ENCODE data around the gene OGFOD3. TPM values are rescaled to one million over a fixed set of nuclear protein-coding genes. Genes with fewer than 3 reads are reported as not detected.

OGFOD3 gene
- total and polyA plus RNA-seq, 2 donors from 2014 or later: 27.8 to 36.1 TPM

GRCh38 chr17:82411396-82412053 lies 6.9 kb downstream of the OGFOD3 start:
- no peak for TF ChIP-seq CTCF (IDR thresholded peaks at IDR 0.05; ENCODE audit: borderline replicate concordance, extremely low read depth, insufficient read depth)
- FAIRE-seq: no peak

GRCh38 chr17:82410014-82410716 lies 8.2 kb downstream of the OGFOD3 start:
- H3K9ac ChIP-seq (ENCODE audit: low read length in 3 of 3): no peak overlapping the region
- no peak overlapping the region for H3K27ac ChIP-seq (ENCODE audit: low read depth in 2 of 2, low read length in 2 of 2)
- TF ChIP-seq CTCF (IDR thresholded peaks at IDR 0.05; ENCODE audit: borderline replicate concordance, extremely low read depth, insufficient read depth): no peak
- FAIRE-seq (no peak), DNase-seq (peak in 1 of 5 donors; percentile 49)
- no peaks in the 10 kb centered on the region for H3K4me1 ChIP-seq (ENCODE audit: control insufficient read depth in 2 of 3, insufficient read depth in 2 of 3, low read depth in 1 of 3, low read length in 3 of 3)
- intact Hi-C loops (cut with DNase I): no loop called here
- no peaks in the 10 kb centered on the region for H3K27me3 ChIP-seq (ENCODE audit: control insufficient read depth, insufficient read depth, low read length)
- peaks cover 0 to 4% (median 3%) of the 10 kb centered on the region in 3 donors for H3K36me3 ChIP-seq (ENCODE audit: control insufficient read depth in 2 of 3, insufficient read depth in 3 of 3, low read length in 3 of 3)
- no peaks in the 10 kb centered on the region for H3K9me3 ChIP-seq (ENCODE audit: control insufficient read depth in 2 of 3, insufficient read depth in 1 of 3, low read length in 3 of 3)
- no peak overlapping the region for H3K4me3 ChIP-seq (ENCODE audit: low read length in 3 of 3)

More at GRCh38 chr17:82411396-82412053, 6.9 kb downstream of the OGFOD3 start:
- DNase-seq: peak in 1 of 5 donors; percentile 63
- H3K4me1 ChIP-seq (ENCODE audit: control insufficient read depth in 2 of 3, insufficient read depth in 2 of 3, low read depth in 1 of 3, low read length in 3 of 3): no peaks in the 10 kb centered on the region
- no peaks in the 10 kb centered on the region for H3K9me3 ChIP-seq (ENCODE audit: control insufficient read depth in 2 of 3, insufficient read depth in 1 of 3, low read length in 3 of 3)
- intact Hi-C loops (cut with DNase I): no loop called here
- H3K27me3 ChIP-seq (ENCODE audit: control insufficient read depth, insufficient read depth, low read length): no peaks in the 10 kb centered on the region
- peaks cover 0 to 4% (median 0%) of the 10 kb centered on the region in 3 donors for H3K36me3 ChIP-seq (ENCODE audit: control insufficient read depth in 2 of 3, insufficient read depth in 3 of 3, low read length in 3 of 3)
- H3K27ac ChIP-seq (ENCODE audit: low read depth in 2 of 2, low read length in 2 of 2): no peak overlapping the region
- H3K4me3 ChIP-seq (ENCODE audit: low read length in 3 of 3): no peak overlapping the region
- H3K9ac ChIP-seq (ENCODE audit: low read length in 3 of 3): no peak overlapping the region

GRCh38 chr17:82408938-82409318 lies 9.5 kb downstream of the OGFOD3 start:
- Histone ChIP-seq H3K9ac (ENCODE audit: low read length in 3 of 3) (no peak overlapping the region), H3K9me3 (ENCODE audit: control insufficient read depth in 2 of 3, insufficient read depth in 1 of 3, low read length in 3 of 3) (no peaks in the 10 kb centered on the region), H3K4me3 (ENCODE audit: low read length in 3 of 3) (no peak overlapping the region), H3K27me3 (ENCODE audit: control insufficient read depth, insufficient read depth, low read length) (no peaks in the 10 kb centered on the region), H3K36me3 (ENCODE audit: control insufficient read depth in 2 of 3, insufficient read depth in 3 of 3, low read length in 3 of 3) (peaks cover 0 to 4% (median 3%) of the 10 kb centered on the region in 3 donors), H3K27ac (ENCODE audit: low read depth in 2 of 2, low read length in 2 of 2) (no peak overlapping the region), H3K4me1 (ENCODE audit: control insufficient read depth in 2 of 3, insufficient read depth in 2 of 3, low read depth in 1 of 3, low read length in 3 of 3) (no peaks in the 10 kb centered on the region)
- intact Hi-C loops (cut with DNase I): no loop called here
- TF ChIP-seq CTCF (IDR thresholded peaks at IDR 0.05; ENCODE audit: borderline replicate concordance, extremely low read depth, insufficient read depth): no peak
- DNase-seq (peak in 1 of 5 donors; percentile 42), FAIRE-seq (no peak)
